SK-N-SH treated with all-trans-retinoic acid at 6 μM for 48 hours (cell line): Measurements from ENCODE around the gene TOM1L2.

ENCODE experiments used
- ATAC-seq: fragments of 200-7000 bp; cut with Tn5 transposase; 3 replicates; pipeline ENCODE4 v1.9.1; 2020; ENCODE audit warnings: mild to moderate bottlenecking, moderate library complexity
- ARNTL ChIP-seq: fragments of 450-650 bp; formaldehyde crosslinking; IDR thresholded peaks from 2 replicates; pipeline ENCODE4 v1.5.0; 2020; ENCODE audit warnings: low read depth, mild to moderate bottlenecking, moderate library complexity, borderline replicate concordance
- CSDC2 ChIP-seq: fragments of 250-450 bp; sonication (Bioruptor Pico); IDR thresholded peaks from 2 replicates; pipeline ENCODE4 v1.5.0; 2020; ENCODE audit warnings: mild to moderate bottlenecking, moderate library complexity
- ESRRG ChIP-seq: fragments of 250-450 bp; sonication (Bioruptor Pico); IDR thresholded peaks from 2 replicates; pipeline ENCODE4 v1.6.1; 2021; ENCODE audit warnings: mild to moderate bottlenecking
- GLIS3 ChIP-seq: fragments of 250-450 bp; sonication (Bioruptor Pico); IDR thresholded peaks from 2 replicates; pipeline ENCODE4 v1.5.0; 2020; ENCODE audit warnings: mild to moderate bottlenecking, moderate library complexity
- ISL1 ChIP-seq: fragments of 250-450 bp; sonication (Bioruptor Pico); IDR thresholded peaks from 2 replicates; pipeline ENCODE4 v2.1.2; 2022; ENCODE audit warnings: mild to moderate bottlenecking, moderate library complexity
- OSR1 ChIP-seq: fragments of 250-450 bp; sonication (Bioruptor Pico); IDR thresholded peaks from 2 replicates; pipeline ENCODE4 v1.8.0; 2022; ENCODE audit warnings: moderate library complexity, mild to moderate bottlenecking, inconsistent platforms
- PPARA ChIP-seq: fragments of 250-450 bp; sonication (Bioruptor Pico); IDR thresholded peaks from 2 replicates; pipeline ENCODE4 v1.5.0; 2020; ENCODE audit warnings: mild to moderate bottlenecking, borderline replicate concordance
- SNAI2 ChIP-seq: fragments of 250-450 bp; sonication (Bioruptor Pico); IDR thresholded peaks from 2 replicates; pipeline ENCODE4 v1.5.0; 2020; ENCODE audit warnings: mild to moderate bottlenecking, moderate library complexity
- TOX ChIP-seq: fragments of 250-450 bp; sonication (Bioruptor Pico); IDR thresholded peaks from 2 replicates; pipeline ENCODE4 v1.8.0; 2021; ENCODE audit warnings: mild to moderate bottlenecking, moderate library complexity, borderline replicate concordance
- ZC3H10 ChIP-seq: fragments of 250-450 bp; sonication (Bioruptor Pico); IDR thresholded peaks from 2 replicates; pipeline ENCODE4 v1.5.1; 2021; ENCODE audit warnings: mild to moderate bottlenecking, moderate library complexity
- ZFP3 ChIP-seq: fragments of 250-450 bp; sonication (Bioruptor Pico); IDR thresholded peaks from 2 replicates; pipeline ENCODE4 v1.5.0; 2020; ENCODE audit warnings: mild to moderate bottlenecking, moderate library complexity
- ZNF565 ChIP-seq: fragments of 450-650 bp; formaldehyde crosslinking; conservative IDR thresholded peaks from 2 replicates; pipeline ENCODE4 v1.5.0; 2020; ENCODE audit warnings: low read depth, mild to moderate bottlenecking, moderate library complexity
- ZNF70 ChIP-seq: fragments of 450-650 bp; formaldehyde crosslinking; IDR thresholded peaks from 2 replicates; pipeline ENCODE4 v1.5.0; 2020; ENCODE audit warnings: mild to moderate bottlenecking, moderate library complexity
- ZNF8 ChIP-seq: fragments of 450-650 bp; formaldehyde crosslinking; IDR thresholded peaks from 2 replicates; pipeline ENCODE4 v1.5.0; 2020; ENCODE audit warnings: mild to moderate bottlenecking, moderate library complexity
- TF ChIP-seq, protein P1 (sequence below): fragments of 250-450 bp; sonication (Bioruptor Pico); IDR thresholded peaks from 2 replicates; pipeline ENCODE4 v1.5.1; 2021; ENCODE audit warnings: mild to moderate bottlenecking, moderate library complexity
- TF ChIP-seq, protein P2 (sequence below): fragments of 250-450 bp; sonication (Bioruptor Pico); IDR thresholded peaks from 2 replicates; pipeline ENCODE4 v1.8.0; 2020; ENCODE audit warnings: mild to moderate bottlenecking, moderate library complexity, borderline replicate concordance
- TF ChIP-seq, protein P3 (sequence below): fragments of 250-450 bp; sonication (Bioruptor Pico); IDR thresholded peaks from 2 replicates; pipeline ENCODE4 v1.8.0; 2021; ENCODE audit warnings: low read depth, mild to moderate bottlenecking, moderate library complexity, borderline replicate concordance

The TOM1L2 gene

DNA sequence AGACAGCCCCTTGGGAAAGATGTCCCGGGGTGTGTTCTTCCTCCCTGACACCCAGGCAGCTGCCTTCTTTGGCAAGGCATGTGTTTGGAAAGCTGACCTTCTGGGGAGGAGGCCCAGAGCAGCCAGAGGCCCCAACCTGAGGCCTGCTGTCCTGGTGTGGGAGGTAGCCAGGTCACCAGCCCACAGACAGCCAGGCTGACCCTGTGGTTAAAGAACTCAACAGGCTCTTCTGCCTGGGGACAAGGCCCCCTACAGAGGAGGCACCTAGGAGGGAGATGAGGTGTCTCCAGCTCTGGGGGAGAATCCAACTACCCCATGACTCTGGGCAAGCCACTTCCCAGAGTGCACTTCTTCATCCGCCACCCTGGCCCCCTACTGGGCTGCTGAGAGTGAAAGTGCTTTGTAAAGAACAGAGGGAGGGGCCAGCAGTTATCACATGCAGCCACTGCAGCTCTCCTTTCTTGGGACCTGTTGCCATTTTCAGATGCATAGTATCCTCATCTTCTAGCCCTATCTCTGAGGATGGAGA, 122.3 kb downstream of the TOM1L2 start:
- TF ChIP-seq GLIS3 (CRISPR knock-in tag) (no peak), OSR1 (CRISPR knock-in tag) (no peak), ESRRG (CRISPR knock-in tag) (no peak), PPARA (no peak), ISL1 (CRISPR knock-in tag) (no peak), CSDC2 (no peak), ARNTL (CRISPR knock-in tag) (no peak), ZNF70 (CRISPR knock-in tag) (no peak), ZC3H10 (no peak)
- TF ChIP-seq, protein P1, sequence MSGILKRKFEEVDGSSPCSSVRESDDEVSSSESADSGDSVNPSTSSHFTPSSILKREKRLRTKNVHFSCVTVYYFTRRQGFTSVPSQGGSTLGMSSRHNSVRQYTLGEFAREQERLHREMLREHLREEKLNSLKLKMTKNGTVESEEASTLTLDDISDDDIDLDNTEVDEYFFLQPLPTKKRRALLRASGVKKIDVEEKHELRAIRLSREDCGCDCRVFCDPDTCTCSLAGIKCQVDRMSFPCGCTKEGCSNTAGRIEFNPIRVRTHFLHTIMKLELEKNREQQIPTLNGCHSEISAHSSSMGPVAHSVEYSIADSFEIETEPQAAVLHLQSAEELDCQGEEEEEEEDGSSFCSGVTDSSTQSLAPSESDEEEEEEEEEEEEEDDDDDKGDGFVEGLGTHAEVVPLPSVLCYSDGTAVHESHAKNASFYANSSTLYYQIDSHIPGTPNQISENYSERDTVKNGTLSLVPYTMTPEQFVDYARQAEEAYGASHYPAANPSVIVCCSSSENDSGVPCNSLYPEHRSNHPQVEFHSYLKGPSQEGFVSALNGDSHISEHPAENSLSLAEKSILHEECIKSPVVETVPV, result no peak
- TF ChIP-seq, protein P2, sequence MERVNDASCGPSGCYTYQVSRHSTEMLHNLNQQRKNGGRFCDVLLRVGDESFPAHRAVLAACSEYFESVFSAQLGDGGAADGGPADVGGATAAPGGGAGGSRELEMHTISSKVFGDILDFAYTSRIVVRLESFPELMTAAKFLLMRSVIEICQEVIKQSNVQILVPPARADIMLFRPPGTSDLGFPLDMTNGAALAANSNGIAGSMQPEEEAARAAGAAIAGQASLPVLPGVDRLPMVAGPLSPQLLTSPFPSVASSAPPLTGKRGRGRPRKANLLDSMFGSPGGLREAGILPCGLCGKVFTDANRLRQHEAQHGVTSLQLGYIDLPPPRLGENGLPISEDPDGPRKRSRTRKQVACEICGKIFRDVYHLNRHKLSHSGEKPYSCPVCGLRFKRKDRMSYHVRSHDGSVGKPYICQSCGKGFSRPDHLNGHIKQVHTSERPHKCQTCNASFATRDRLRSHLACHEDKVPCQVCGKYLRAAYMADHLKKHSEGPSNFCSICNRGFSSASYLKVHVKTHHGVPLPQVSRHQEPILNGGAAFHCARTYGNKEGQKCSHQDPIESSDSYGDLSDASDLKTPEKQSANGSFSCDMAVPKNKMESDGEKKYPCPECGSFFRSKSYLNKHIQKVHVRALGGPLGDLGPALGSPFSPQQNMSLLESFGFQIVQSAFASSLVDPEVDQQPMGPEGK, result no peak
- ATAC-seq, result peak; percentile 45

DNA sequence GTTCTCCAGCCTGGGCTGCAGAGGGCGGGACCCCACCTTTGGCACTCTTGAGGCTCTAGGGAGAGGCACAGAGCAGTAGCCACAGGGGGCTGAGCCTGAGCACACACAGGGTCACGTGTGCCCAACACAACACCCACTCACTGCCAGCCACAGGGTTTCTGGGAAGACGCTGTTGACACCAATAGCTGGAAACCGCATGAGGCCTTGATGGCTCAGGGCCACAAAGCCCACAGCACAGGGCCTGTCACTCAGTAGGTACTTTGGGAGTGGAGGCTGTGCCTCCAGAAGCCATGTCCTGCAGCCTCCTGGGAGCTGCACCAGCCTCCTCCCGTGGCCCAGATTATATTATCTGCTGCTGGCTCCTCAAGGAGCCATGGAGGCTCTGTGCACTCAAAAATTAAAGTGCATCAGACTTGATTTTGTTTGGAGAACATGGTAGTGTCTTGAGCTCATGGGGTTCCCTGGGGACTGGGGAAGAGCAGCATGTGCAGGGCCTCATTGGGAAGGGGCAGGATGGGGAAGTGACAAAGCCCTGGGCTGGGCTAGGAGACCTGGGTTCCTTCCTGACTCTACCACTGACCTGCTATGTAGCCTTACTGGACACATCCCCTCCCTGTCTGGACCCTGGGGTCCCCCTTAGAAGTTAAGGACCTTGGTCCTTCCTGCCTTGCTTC, 122.9 kb downstream of the TOM1L2 start:
- TF ChIP-seq CSDC2, result no peak
- TF ChIP-seq ZNF565 (CRISPR knock-in tag), result no peak
- TF ChIP-seq, all 23 proteins: peak for 0
- no peak for ATAC-seq

DNA sequence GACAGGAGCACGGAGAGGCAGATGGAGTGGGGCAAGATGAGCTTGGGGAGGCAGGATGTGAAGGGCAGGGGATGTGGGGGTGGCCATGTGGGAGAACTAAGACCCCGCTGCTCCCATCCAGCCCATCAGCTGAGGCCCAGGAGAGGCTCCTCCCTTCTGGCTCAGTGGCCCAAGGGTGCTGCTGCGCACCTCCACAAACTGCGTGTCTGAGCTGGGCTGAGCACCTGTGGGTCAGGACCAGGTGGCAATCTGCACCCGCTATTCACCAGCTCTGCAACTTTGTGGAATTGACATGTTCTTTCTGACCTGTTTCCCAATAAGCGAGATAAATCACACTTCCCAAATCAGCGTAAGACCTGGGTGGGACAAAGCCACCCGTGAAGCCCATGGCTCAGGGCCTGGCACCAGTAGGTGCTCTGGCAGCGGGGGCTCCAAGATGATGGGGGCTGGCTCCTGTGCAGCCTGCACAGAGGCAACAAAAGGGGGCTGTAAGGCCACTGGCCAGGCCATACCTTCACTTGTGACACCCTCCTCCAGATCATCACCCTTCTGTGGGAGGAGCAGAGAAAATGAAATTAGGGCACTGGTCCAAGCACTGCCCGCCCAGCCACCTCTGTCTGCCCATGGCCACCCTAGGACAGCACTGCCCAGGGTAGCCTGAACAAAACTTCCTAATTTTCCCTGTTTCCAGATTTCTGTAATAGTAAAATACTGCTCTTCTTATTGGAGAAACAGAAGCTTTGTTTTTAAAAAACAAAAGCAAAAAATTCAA, 123.7 kb downstream of the TOM1L2 start:
- no peak for ATAC-seq
- TF ChIP-seq ZNF70 (CRISPR knock-in tag) (no peak), ZC3H10 (no peak), ZNF565 (CRISPR knock-in tag) (no peak), ZNF8 (CRISPR knock-in tag) (no peak), CSDC2 (no peak), SNAI2 (no peak), TOX (no peak)

DNA sequence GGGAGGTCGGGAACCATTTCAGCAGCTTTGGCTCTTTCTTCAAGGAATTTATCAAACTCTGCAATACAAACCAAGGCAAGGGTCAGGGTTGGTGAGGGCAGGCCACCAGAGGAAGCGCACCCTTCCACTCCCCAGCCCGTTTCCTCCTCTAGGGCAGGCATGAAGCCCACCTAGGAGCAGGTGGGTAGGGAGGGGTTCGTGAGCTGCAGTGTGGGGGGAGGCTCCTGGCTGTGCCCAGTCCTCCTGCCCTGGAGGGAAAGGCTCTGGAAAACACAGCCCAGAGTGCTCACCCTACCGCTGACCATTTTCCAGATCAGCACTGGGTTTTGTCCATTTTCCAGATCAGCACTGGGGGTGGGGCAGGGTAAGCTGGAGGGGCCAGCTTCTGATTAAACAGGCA, 124.5 kb downstream of the TOM1L2 start:
- TF ChIP-seq ARNTL (CRISPR knock-in tag) (no peak), TOX (no peak), ZNF565 (CRISPR knock-in tag) (no peak), ZFP3 (CRISPR knock-in tag) (no peak), ESRRG (CRISPR knock-in tag) (no peak), ISL1 (CRISPR knock-in tag) (no peak)
- TF ChIP-seq, protein P2, result no peak
- TF ChIP-seq, protein P3, sequence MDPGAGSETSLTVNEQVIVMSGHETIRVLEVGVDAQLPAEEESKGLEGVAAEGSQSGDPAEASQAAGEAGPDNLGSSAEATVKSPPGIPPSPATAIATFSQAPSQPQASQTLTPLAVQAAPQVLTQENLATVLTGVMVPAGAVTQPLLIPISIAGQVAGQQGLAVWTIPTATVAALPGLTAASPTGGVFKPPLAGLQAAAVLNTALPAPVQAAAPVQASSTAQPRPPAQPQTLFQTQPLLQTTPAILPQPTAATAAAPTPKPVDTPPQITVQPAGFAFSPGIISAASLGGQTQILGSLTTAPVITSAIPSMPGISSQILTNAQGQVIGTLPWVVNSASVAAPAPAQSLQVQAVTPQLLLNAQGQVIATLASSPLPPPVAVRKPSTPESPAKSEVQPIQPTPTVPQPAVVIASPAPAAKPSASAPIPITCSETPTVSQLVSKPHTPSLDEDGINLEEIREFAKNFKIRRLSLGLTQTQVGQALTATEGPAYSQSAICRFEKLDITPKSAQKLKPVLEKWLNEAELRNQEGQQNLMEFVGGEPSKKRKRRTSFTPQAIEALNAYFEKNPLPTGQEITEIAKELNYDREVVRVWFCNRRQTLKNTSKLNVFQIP (CRISPR knock-in tag), result no peak
- TF ChIP-seq, all 23 proteins: peak for 0
- no peak for ATAC-seq

DNA sequence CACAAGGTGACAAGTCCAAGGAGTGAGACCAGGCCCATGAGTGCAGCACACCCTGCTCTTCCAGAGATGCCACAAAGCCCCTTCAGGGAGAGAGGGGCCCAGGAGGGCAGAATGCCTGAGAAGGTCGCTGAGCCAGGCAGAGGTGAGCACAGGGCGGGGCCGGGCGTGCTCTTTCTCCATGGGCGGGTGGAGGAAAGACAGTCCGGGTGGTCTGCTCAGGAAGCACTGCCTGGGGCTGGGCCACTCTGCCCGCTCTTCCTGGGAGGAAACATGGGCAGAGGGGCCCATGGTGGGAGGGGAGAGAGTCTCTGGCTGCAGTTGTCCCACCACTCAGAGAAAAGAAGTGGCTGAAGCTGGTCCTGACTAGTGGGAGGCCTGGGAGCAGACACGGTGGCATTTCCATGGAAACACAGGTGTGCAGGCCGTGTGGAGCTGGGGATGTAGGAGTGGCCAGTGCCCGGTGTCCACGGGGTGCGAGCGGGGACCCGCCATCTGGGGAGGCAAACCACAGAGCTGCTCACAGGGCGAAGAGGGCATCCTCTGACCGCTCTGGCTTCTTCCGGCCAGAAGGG, 125.0 kb downstream of the TOM1L2 start:
- TF ChIP-seq ZNF565 (CRISPR knock-in tag), result no peak
- TF ChIP-seq ESRRG (CRISPR knock-in tag), result no peak
- TF ChIP-seq, protein P3 (CRISPR knock-in tag), result no peak
- no peak for ATAC-seq
